ENCODE results near the gene NNAT.
"Not testable (repeated sequence)": the region's sequence is repeated elsewhere in the genome, so short reads cannot be mapped to it uniquely, and the experiment has no call there.

NNAT gene

GRCh38 chr20:37524859-37525708 lies 4.0 kb downstream of the NNAT start:
- peak; percentile 38 for DNase-seq

DNA sequence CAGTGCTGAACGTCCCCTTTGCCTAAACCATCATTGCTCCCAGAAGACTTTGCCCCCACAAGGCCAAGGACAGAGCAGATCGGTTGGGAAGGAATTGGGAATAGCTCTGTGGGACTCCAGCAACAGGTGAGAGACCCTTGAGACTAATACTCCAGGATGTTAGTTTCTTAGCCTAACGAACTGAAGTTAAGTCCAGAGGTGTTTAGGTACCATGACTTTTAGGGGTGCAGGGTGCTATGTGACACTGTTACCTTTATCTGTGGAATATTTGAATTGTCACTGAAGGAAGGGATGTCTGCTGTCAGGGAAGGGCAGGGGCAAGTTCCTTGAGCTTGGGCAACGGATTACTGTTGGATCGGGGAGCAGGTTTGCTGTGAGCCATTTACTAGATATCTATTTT lies 4.8 kb downstream of the NNAT start:
- no peak for DNase-seq

- no peak for DNase-seq
These were observed 5.3 kb downstream of the NNAT start for GRCh38 chr20:37526238-37526838.

DNA sequence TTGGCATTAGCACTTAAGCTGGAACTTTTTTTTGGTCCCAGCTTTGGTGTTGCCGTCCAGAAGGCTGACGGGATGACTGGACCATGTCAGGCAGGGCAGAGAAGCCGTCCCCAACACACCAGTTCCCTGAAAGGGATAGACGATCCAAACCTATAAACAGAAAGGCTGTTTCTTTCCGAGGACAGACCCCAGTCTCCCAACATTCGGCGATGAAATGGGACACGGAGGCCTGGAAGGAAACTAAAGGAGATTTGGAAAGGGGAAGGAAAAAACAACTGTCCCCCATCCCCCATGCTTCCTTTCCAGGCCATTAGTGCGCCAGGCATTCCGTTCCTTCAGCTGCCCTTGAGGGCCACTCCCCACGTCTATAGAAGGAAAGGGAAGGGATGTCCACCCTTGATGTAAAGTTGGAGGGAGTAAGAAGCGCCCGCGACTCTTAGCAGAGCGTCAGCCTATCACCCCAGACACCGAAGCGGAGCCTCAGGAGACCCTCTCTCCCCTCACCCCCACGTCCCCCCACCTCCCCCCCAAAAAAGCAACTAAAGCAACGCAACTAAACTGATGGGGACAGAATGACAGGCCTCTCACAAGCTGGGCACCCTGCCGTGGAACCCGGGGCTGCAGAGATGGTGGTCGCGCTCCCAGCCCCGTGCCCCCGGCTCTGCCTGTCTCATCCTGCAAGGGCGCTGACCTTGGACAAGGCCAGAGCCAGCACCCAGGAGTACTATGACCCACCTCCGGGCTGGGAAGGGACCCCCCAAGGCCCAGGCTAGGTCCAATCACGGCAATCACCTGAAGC lies 6.0 kb downstream of the NNAT start:
- DNase-seq: no peak

- DNase-seq: peak; percentile 93
These were observed 6.8 kb downstream of the NNAT start, which contains the start of gene BLCAP for GRCh38 chr20:37527638-37528445. Gene BLCAP (minus strand): TSS chr20:37527876. CDS start chr20:37519174, 8,702 bp downstream.

DNA sequence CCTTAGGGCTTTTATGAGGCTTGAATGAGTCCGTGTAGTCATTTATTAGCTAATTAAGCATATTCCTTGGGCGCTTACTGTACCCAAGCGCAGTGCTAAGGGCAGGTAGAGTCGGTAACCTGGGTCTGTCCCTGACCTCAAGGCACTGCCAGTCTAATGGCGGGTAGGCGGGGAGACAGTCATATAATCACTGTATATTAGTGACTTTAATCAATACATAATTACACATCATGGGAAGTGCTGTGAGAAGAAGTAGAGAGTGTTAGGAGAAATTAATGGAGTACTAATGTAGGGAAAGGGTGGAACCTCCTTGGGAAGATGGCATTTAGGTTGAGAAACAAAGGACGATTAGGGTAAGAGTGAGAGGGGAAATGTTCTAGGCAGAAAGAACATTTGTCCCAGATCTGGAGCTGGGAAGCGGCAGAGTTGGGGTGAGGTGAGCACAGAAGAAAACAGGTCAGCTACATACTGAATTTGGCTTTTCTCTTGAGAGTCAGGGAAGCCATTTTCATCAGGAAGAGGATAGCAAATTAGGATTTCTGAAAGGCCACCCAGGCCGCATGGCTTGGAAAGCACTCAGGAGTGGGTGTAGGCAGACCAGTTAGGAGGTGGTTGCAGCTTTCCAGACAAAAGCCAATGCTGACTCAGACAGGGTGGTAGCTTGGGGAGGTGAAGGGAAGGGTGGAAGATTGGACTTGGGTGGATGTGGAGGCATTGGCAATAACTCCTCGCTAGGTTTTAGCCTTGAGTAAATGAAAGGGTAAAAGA lies 7.6 kb downstream of the NNAT start:
- DNase-seq: no peak

DNA sequence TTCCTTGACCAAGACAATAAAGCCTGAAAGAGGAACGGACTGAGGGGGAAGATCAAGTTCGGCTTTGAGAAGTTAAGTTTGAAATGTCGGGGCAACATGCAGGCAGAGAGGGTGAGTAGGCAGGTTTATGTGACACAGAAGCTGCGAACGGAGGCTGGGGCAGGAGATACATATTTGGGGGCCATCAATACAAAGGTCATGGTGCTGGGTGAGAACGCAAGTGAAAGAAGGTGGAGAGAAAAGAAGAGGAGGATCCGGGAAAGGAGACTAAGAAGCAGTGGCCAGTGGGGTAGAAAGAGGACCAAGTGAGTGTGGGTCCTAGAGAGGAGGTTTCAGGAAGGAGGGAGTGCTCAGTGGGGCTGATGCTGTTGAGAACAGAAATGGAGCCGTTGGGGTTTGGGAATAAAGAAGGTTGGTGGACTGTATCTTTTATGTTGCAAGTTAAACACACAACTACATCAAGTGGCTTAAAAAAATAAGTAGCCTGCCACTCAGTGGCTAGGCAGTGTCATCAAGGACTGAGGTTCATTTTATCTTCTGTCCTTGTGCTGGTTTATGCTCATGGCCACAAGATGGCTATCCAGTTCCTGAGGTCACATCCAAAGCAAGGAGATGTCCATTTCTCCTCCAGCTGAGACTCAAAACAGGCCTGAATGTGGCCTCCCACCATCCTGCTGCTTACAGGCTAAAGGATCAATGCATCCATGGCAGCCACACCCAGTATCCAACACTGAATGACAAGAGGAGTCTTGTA lies 8.3 kb downstream of the NNAT start:
- no peak for DNase-seq

DNA sequence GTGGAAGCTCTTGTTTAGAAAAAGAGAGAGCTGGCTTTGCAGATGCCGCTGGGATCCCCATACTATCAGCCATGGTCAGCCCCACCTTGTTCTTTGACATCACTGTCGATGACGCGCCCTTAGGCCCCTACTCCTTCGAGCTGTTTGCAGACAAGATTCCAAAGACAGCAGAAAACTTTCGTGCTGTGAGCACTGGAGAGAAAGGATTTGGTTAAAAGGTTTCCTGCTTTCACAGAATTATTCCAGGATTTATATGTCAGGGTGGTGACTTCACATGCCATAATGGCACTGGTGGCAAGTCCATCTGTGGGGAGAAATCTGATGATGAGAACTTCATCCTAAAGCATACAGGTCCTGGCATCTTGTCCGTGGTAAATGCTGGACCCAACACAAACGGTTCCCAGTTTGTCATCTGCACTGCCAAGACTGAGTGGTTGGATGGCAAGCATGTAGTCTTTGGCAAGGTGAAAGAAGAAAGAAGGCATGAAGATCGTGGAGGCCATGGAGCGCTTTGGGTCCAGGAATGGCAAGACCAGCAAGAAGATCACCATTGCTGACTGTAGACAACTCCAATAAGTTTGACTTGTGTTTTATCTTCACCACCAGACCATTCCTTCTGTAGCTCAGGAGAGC lies 9.0 kb downstream of the NNAT start:
- no peak for DNase-seq

DNA sequence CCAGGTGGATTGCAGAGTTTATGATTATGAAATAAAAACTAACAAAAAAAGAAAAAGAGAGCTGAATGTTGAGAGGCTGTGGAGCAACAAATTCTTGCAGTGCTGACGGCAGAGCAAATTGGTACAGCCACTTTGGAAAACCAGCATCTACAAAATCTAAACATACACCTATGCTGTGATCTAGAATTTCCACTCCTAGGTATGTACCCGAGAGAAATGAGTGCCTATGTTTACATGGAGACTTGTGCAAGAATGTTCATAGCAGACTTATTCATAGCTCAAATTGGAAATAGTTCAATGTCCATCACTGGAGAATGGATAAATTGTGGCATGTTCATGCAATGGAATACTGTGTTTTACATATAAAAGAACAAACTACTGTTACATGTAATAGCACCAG lies 9.6 kb downstream of the NNAT start:
- DNase-seq: no peak

- no peak for DNase-seq
These were observed 10.8 kb downstream of the NNAT start for GRCh38 chr20:37531856-37532255.

DNA sequence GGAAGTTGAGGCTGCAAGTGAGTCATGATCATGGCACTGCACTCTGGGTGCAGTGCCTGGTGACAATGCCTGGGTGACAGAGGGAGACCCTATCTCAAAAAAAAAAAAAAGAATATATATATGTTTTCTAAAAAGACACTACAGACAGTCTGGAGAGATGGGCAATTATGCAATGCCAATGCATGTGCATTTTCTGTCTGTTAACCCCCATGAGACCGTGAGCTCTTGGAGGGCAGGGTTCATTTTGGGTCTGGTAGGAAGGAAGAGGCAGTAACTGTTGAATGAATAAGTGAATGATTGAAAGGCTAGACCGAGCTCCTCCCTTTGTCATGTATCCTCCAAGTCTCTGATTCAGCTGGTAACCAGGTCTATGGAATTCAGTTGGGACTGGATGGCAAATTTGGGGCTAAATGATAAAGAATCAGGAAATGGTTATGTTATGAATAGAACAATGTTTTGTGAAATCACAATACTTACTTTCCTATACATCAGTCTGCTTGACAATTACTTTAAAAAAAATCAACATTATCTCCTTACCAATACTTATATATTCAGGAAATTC lies 12.2 kb downstream of the NNAT start:
- DNase-seq: no peak

- peak; percentile 21 for DNase-seq
These were observed 13.5 kb downstream of the NNAT start for GRCh38 chr20:37534401-37535157.

DNA sequence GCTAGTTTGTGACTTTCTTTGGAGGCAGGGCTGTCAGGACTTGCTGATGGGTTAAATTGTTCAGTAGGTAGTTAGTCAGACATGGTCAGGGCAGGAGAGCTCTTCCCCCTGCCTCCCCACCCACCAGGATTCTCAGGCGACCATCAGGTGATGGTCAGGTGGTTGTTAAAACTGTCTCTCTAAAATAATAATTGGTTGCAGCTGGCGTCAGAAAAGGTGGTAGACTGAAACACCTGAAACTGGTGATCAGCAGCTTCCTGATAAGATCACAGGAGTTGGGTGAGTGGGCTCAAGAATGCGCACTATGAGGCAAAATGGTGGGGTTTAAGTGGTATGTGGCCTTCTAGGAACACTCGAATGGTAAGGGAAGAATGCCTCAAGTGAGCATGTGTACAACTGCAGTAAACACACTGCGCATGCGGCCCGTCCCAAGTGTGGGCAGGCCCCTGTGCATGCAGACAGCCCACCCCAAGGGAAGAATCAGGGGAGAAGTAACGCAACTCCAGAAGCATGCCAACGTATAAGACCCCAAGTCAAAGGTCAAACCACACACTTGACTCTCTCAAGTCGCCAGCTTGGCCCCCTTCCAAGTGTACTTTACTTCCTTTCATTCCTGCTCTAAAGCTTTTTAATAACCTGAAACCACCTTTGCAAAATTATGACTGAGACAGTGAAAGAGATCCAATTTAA lies 14.5 kb downstream of the NNAT start:
- DNase-seq: no peak

DNA sequence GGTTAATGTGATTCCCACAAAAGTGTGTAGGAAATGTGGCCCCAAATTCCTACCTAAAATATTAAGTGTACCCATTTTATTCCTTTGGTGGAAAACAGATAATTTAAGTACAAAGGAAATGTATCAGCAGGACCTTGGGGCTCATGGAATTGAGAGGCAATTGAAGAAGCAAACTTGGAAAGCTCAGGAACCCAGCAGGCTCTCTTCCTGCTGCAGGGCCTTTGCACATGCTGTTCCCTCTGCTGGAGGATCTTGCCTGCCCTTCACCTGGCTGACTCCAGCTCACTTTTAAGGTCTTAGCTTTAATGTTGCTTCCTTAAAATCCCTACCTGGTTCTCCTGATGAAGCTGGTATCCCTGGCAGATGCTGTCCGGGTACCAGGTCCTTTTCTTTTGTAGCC lies 16.5 kb downstream of the NNAT start:
- no peak for DNase-seq

- DNase-seq: no peak
These were observed 17.0 kb downstream of the NNAT start for GRCh38 chr20:37538003-37538402.

DNA sequence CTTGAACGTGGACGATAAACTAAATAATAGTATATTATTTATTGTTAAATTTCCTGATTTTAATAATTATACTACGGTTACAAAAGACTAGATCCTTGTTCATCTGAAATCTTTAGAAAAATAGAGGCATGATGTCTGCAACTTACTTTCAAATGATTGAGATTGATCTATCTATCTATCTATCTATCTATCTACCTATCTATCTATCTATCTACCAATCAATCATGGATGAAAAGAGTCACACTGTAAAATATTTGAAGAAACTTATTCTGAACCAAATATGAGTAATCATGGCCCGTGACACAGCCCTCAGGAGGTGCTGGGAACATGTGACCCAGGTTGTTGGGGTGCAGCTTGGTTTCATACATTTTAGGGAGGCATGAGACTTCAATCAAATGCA lies 18.4 kb downstream of the NNAT start:
- no peak for DNase-seq

- no peak for DNase-seq
These were observed 19.0 kb downstream of the NNAT start for GRCh38 chr20:37540001-37540400.

DNA sequence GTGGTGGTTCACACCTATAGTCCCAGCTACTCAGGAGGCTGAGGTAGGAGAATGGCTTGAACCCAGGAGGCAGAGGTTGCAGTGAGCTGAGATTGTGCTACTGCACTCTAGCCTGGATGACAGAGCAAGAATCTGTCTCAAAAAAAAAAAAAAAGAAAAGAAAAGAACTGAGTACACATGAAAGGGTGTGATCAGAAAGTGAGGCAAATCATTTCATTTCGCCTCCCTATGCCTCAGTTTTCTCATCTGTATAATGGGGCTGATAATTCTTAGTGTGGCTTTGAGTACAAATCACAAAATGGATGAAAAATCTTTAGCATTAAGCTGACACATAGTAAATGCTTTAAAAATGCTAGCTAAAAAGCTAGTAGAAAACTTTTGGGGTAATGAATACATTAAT lies 19.8 kb downstream of the NNAT start:
- not testable (repeated sequence) for DNase-seq

DNA sequence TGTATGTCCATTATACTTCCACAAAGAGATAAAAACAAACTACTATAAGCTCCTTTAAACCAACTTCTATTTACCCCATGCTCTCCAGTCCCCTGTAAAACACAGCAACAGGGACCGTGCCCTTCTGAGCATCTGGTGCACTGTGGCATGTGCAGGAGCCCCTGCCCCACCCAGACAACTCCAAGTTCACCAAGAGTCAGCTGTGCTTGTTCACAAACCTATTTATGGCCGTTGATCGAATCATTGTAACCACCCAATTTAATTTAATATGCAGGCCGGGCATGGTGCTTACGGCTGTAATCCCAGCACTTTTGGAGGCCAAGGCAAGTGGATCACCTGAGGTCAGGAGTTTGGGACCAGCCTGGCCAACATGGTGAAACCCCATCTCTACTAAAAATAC lies 20.3 kb downstream of the NNAT start:
- no peak for DNase-seq

All from activated naive CD4-positive, alpha-beta T cell treated with Interleukin-2 at 50 U/mL for 16 hours (primary cell).